ENCODE measurements around the gene GRM5.

DNA sequence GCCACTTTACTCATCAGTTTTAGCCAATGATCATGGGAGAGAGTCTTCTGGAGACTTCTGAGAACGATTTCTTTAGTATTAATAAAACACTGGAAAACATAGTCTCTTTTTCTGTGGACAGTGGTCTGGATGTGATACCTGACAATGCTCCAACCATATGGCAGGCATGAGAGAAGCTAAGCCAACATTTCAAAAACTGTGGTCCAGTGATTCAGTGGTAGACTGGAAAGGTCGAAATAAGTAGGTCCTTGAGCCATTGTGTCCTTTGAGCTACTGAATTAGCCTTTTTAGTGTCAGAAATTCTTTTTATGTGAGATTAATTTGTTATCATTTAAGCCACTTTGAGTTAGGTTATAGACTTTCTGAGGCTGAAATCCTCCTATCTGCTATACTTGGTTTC lies 530.5 kb downstream of the GRM5 start:
- TF ChIP-seq TAF1 (IDR thresholded peaks at IDR 0.05; ENCODE audit: borderline replicate concordance, low read depth, low read length) (no peak), POLR2AphosphoS5 (IDR thresholded peaks at IDR 0.05; ENCODE audit: low read depth, low read length) (no peak)
